ENCODE results near the gene QSOX1.

The QSOX1 gene

DNA sequence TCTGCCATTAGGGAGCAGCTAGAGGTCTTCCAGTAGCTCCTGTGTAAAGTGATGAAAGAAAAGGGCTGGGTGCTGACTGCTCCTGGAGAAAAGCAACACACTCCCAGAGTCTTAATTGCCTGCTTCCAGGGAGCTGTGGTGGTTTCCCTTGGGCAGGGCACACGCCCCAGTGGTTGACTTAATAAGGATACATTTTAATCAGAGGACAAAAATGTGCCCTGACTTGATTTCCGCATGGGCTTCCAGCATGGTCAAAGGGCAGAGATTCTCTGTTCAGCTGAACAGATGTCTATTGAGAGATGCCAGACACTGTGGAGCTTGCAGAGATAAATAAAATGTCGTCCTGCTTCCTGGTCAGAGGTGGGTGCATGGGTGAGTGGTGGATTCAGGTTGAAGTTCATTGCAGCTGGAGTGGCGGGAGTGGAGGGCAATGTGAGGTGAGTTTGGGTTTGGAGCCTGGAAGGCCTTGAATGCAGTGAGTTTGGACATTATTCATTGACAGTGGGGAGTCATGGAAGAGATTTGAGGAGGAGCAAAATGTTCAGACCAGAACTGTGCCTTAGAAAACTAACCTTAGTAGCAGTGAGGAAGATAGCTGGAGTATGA is 16.0 kb downstream of the QSOX1 start:
- no peak for DNase-seq (ENCODE audit: low spot score)

DNA sequence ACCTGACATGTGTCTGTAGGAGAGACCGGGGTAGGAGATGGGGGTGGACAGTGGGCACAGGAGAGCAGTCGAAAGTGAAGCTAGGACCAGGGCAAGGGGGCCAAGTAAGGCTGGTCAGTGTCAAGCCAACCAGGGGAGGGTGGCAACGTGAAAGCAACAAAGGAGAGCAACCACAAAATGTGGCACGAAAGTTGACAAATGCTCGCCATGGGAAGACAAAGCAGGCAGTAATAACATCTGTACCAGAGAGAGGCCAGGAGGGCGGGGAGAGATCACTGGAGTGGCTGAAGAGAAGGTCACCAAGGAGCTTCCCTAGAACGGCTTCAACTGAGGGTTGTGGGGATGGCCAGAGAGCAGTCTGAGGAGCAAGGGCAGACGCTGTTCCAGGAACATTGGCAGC is 17.0 kb downstream of the QSOX1 start:
- DNase-seq (ENCODE audit: low spot score), result no peak

DNA sequence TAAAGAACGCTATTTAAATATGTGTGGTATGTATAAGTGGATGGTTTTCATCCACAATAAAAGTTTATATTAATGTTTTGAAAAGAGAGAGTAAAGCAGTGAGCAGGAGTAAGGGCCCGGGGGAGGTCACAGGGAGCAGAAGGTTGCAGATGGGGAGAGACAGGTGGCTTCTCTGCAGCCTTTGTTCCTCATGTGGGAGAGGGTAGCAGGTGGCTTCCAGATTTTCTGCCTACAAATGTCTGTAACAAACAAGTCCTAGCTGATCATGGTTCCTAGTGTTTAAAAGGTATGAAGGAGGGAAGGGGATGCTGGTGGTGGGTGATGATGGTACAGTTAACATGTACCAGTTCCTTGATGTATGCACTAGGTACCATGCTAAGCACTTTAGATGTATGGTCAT is 18.8 kb downstream of the QSOX1 start:
- no peak for DNase-seq (ENCODE audit: low spot score)

GRCh38 chr1:180173952-180174351 is 19.3 kb downstream of the QSOX1 start:
- no peak for DNase-seq (ENCODE audit: low spot score)

DNA sequence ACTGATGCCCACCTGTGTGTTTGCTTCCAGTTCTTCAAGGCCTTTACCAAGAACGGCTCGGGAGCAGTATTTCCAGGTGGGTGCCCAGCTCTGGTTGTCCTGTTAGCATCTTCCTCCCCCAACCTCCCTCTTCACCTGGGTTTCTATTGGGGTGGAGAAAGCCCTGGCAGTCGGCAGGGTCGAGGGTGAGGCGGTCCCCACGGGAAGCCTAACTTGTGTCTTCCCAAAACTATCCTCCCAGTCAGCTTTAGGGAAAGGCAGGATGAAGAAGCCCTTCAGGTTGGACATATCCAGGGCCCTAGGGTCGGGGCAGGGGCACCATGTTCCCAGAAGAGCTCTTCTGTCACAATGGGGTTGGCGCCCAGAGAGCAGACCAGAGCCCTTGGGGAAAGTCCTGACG is 20.6 kb downstream of the QSOX1 start:
- no peak for DNase-seq (ENCODE audit: low spot score)

DNA sequence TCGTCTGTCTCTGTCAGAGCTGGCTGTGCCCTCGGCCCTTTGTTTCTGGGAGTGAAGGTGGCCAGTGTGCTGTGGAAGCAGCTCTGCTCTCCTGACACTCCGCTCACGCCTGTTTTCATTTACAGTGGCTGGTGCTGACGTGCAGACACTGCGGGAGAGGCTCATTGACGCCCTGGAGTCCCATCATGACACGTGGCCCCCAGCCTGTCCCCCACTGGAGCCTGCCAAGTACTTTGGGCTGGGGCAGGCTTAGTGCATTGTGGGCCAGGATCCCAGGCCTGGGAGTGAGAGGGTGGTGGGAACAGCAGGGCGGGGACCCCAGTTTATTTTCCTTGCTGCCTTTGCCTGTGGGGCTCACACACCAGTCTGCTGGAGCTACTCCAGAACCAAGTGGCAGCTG is 21.1 kb downstream of the QSOX1 start:
- no peak for DNase-seq (ENCODE audit: low spot score)

DNA sequence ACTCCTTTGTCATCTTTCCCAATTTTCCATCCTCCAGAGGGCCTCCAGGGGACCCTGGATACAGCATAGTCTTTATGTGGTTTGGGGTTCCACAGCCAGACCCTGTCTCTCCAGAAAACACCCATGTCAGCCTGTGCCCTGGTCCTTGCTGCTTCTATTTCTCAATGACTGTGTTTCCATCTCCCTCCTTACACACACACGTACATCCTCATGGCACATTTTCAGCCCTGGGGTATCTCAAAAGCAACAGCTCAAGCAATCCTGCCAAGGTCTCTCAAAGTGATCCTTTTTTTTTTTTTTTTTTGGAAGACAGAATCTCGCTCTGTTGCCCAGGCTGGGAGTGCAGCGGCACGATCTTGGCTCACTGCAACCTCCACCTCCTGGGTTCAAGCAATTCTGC is 22.3 kb downstream of the QSOX1 start:
- no peak for DNase-seq (ENCODE audit: low spot score)

DNA sequence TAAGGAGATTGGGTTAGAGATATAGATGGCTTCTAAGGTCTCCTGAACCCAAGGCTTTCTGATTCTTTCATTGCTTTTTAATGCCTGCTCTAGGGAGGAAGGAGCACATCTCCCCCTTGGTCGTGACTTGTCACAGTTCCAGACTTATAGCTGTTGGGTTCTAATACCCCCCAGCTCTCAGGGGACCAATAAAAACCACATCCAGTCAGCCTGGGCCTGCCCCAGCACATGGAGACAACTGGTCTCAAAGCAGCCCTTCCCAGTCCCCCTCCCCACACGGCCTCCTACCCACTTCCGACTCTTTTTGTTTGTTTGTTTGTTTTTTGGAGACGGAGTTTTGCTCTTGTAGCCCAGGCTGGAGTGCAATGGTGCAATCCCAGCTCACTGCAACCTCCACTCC is 23.3 kb downstream of the QSOX1 start:
- DNase-seq (ENCODE audit: low spot score), result no peak

DNA sequence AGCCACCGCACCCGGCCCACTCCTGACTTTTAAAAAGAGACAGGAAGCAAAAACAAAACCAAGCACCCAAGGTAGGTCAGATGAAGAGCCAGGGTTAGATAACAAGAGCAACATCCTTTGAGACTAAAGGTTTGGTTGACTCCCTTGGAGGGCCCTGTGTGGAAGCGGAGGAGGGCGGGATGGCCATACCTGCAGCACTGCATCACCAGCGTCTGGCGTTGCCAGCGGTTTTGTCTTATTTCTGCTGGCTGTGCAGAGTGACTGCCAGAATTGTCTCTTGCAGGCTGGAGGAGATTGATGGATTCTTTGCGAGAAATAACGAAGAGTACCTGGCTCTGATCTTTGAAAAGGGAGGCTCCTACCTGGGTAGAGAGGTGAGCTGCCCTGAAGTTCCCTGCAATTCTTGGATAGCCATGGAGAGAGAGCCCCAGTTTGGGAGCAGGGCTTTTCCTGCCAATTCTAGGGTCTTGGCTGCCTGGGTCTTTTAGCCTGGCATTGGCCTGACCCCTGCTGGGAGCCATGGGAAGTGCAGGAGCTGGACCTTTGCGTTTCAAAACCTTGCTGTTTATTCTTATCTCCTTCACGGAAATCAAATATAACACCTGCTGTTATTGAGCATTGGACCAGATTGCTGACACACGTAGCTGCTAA is 24.0 kb downstream of the QSOX1 start:
- DNase-seq (ENCODE audit: low spot score), result peak; percentile 50

DNA sequence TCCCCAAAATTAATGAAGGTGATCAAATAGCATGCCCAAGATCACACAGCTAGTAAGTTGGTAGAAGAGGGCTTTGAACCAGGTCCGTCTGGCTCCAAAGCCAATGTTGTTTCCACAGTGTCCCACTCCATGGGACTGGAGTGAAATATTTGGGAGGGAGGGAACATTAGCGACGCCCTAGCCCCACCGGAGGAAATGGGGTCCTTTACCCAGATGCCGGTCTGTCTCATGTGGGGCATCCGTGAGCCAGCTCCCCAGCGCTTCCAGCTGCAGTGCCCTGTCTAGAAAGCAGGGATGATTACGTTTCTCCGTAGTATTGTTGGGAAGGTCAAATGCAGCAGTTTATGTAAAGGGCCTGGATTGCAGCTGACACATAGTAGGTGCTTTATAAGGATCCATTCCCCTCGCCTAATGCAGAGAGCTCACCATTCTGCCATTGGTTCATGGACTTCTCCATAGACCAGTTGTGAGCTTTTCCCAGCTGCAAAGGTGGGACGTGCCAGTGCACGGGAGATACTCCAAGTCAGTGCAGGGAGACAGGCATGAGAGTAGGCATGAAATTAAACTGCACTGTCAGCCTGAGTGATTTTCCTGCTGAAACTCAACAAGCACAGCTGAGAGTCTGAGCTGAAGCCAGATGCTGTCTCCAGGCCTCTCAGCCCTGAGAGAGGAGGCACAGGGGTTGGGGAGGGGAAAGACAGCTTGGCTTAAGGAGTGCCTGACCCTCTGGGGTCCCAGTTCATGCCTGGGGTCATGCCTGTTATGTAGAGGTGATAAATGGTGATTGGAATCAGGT is 24.7 kb downstream of the QSOX1 start:
- DNase-seq (ENCODE audit: low spot score), result no peak

GRCh38 chr1:180181048-180181447 is 26.4 kb downstream of the QSOX1 start:
- DNase-seq (ENCODE audit: low spot score), result peak; percentile 26

DNA sequence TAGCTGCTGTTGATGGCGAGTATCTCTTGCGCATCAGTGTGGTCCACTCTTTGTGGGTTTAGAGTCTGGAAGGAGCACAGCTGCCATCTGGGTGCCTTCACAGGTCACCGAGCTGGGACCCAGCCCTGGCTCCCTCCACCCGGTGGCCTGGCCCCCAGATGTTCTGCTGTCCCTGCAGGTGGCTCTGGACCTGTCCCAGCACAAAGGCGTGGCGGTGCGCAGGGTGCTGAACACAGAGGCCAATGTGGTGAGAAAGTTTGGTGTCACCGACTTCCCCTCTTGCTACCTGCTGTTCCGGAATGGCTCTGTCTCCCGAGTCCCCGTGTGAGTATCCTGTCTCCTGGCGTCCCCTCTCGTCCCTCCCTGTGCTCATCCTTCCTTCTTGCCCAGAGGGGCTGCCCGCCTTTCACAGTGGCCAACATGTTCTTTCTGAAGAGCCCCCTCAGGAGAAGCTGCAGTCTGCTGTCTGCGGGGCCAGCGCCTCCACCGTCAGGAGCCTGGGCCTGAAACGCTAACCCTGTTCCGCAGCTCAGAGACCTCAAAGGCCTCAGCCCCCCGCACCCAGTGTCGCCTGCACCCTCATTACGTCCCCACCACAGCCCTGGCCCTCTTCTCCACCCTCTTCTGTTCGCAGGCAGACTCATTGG is 27.4 kb downstream of the QSOX1 start:
- DNase-seq (ENCODE audit: low spot score), result no peak

GRCh38 chr1:180182643-180183311 is 28.1 kb downstream of the QSOX1 start:
- DNase-seq (ENCODE audit: low spot score), result no peak

DNA sequence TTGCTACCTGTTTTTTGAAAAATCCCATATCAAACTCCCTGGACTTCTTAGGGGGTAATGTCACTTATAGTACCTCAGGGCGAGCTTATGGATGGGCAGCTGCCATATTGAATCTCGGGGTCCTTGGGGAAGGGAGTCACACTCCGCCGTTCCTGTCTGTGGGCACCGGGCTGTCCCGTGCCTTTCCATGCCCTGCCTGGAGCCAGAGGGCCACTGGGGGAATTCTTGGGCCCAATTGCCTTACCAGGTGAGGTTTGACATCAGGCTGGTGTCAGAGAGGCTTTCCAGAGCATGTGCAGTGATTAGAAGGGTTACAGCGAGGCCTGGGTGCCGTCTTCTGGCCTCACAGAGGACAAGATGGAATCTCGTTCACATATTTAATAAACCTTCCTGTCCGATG is 28.8 kb downstream of the QSOX1 start:
- no peak for DNase-seq (ENCODE audit: low spot score)

- no peak for DNase-seq (ENCODE audit: low spot score)
Observed at GRCh38 chr1:180184041-180184440, 29.4 kb downstream of the QSOX1 start.

DNA sequence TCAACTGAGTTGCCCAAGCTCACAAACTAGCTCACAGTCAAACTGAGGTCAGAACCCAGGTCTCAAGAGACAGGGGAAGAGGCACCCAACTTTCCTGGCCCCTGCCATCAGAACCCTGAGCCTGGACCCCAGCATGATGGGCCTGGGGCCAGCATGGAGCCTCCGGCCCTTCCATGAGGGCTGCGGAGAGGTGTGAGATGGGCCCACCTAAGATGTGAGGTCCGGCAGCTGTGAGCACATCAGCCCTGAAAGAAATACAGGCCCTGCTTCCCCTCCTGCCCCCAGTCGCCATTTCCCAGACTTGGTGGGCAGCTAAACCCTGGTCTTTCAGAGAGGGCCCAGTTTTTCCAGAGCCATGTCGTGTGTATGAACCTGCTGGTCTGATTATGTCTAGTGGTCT is 30.6 kb downstream of the QSOX1 start:
- DNase-seq (ENCODE audit: low spot score), result no peak

GRCh38 chr1:180185971-180186645 is 31.4 kb downstream of the QSOX1 start:
- DNase-seq (ENCODE audit: low spot score), result no peak

DNA sequence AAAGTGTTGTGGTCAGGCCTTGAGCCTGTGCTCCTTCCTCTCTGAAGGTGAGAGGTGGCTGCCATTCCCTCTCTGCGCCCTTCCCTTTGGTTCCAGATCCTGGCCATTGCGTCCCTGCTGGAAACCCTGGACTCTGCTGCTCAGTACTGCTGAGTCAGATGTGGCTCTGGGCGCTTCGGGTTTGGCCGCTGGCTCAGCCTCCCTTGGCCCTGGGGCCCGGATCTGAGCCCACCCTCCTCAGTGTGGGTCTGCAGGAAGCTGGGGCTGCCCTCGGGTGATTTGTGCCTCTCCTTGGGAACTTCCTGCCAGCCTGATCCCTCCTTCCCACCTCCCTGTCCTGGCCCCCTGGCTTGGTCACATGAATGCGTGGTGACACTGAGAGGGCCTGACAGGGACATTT is 32.2 kb downstream of the QSOX1 start:
- no peak for DNase-seq (ENCODE audit: low spot score)

DNA sequence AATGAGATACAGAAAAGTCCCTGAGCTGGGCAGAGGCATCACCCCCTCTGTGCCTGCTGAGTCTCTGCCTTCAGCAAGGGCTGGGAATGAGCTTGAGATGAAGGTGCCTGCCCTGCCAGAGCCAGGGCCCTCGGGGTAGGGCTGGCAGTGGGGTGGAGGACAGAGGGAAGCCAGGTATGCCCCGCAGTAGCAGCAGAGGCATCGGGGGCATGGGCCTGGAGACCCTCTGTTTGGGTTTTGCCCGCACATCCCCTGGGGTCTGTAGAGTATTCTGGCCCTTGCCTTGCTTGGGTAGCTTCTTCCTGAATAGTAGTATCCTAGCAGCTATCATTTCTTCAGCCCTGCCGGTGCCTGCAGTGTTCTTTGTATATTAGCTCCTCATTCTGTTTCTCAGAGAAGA is 33.0 kb downstream of the QSOX1 start:
- DNase-seq (ENCODE audit: low spot score), result no peak

DNA sequence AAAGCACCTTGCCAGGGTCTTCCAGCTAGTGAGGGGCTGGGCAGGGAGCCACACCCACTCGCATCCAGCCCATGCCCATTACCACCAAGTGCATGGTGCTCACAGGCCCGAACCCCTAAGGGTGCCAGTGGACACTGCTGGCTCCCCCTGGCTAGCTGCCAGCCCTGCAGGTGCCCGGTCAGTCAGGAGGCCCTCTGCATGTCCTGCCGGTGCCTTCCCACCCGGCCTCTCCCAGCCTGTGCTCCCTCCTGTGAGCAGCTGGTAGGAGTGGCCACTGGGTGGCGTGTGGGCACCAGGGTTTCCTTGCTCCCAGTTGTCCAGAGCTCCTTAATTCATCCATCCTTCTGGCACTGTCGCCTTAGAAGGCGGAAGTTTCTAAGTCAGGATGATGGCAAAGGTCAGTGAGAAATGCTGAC is 33.4 kb downstream of the QSOX1 start:
- DNase-seq (ENCODE audit: low spot score), result peak; percentile 44

- DNase-seq (ENCODE audit: low spot score), result no peak
Observed at GRCh38 chr1:180188684-180189175, 34.1 kb downstream of the QSOX1 start.

DNA sequence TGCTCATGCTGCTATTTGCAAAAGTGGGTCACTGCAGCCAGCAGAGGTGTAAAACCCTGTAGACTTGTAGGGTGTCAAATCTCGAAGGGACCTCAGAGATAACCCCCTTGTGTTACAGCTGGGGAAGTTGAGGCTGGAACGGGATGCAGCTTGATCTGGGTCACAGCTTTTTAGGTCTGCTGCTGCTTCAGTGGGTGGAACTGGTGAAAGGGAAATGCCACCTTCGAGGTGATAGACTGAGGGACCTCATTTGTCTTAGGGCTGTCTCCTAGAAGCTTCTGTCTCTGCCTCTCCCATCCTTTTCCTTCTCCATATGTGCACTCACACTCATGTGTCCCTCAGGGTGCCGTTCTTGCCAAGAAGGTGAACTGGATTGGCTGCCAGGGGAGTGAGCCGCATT is 35.4 kb downstream of the QSOX1 start:
- no peak for DNase-seq (ENCODE audit: low spot score)
